ENCODE measurements around the gene ARAP3.

The ARAP3 gene

GRCh38 chr5:141696431-141696830 is 14.4 kb upstream of the ARAP3 start:
- no peak for DNase-seq

- no peak for DNase-seq
Observed at GRCh38 chr5:141695627-141696215, 13.7 kb upstream of the ARAP3 start.

GRCh38 chr5:141694479-141694878 is 12.4 kb upstream of the ARAP3 start:
- DNase-seq = no peak

GRCh38 chr5:141692919-141693725 is 11.1 kb upstream of the ARAP3 start:
- DNase-seq = peak in 1 of 2 donors; percentile 43

- DNase-seq = no peak
Observed at GRCh38 chr5:141692533-141692888, 10.5 kb upstream of the ARAP3 start.

- peak; percentile 72 to 78 for DNase-seq
Observed at GRCh38 chr5:141691867-141692532, 10.0 kb upstream of the ARAP3 start.

GRCh38 chr5:141691286-141691866 is 9.3 kb upstream of the ARAP3 start:
- DNase-seq = no peak

GRCh38 chr5:141686648-141687416 is 4.8 kb upstream of the ARAP3 start:
- DNase-seq = no peak

- DNase-seq = no peak
Observed at GRCh38 chr5:141685591-141685990, 3.6 kb upstream of the ARAP3 start.

GRCh38 chr5:141683596-141684141 is 1.6 kb upstream of the ARAP3 start:
- no peak for DNase-seq

GRCh38 chr5:141681295-141681694 is 735 bp downstream of the ARAP3 start:
- DNase-seq = no peak

GRCh38 chr5:141680751-141681201 is 1.3 kb downstream of the ARAP3 start:
- DNase-seq = no peak

GRCh38 chr5:141680178-141680577 is 1.9 kb downstream of the ARAP3 start:
- no peak for DNase-seq

GRCh38 chr5:141677415-141677814 is 4.6 kb downstream of the ARAP3 start:
- no peak for DNase-seq

- no peak for DNase-seq
Observed at GRCh38 chr5:141675672-141676071, 6.4 kb downstream of the ARAP3 start.

- no peak for DNase-seq
Observed at GRCh38 chr5:141674747-141675146, 7.3 kb downstream of the ARAP3 start.

- DNase-seq = no peak
Observed at GRCh38 chr5:141672841-141673813, 8.9 kb downstream of the ARAP3 start.

- DNase-seq = no peak
Observed at GRCh38 chr5:141672071-141672840, 9.8 kb downstream of the ARAP3 start.

- no peak for DNase-seq
Observed at GRCh38 chr5:141669520-141669919, 12.5 kb downstream of the ARAP3 start.

GRCh38 chr5:141668601-141669265 is 13.3 kb downstream of the ARAP3 start:
- DNase-seq = no peak

Measured in hippocampal formation (tissue), 2 donors.